ENCODE data around the gene AK2. TPM values are rescaled to one million over a fixed set of nuclear protein-coding genes. Genes with fewer than 3 reads are reported as not detected.

Gene AK2
- total RNA-seq, 1 experiment from 2014 or later, result 213 TPM

DNA sequence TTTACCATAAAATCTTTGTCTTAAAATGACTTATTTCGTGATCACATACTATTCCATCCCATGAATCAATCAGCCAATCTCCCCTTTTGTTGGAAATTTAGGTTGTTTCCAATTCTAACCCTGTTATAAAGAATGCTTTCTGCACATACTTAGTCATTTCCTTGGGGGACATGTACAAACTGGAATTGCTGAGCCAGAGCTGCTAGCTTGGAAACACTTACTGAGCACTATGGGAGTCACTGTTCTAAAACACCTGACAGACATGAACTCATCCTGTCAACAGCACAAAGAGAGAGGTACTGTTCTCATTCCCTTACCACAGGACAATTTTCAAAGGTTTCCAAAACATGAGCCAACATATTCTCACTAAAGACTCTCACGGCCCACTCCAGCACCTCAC, 32.1 kb downstream of the AK2 start:
- H3K27ac ChIP-seq (ENCODE audit: low read length), result peak overlapping the region; percentile 28; the same call in 1 of the 2 replicates
- intact Hi-C loops (cut with micrococcal nuclease), result loop anchor here (5.0 kb wide), 1 partner anchor 42 kb away; the partner anchor contains the start of gene RNF19B

DNA sequence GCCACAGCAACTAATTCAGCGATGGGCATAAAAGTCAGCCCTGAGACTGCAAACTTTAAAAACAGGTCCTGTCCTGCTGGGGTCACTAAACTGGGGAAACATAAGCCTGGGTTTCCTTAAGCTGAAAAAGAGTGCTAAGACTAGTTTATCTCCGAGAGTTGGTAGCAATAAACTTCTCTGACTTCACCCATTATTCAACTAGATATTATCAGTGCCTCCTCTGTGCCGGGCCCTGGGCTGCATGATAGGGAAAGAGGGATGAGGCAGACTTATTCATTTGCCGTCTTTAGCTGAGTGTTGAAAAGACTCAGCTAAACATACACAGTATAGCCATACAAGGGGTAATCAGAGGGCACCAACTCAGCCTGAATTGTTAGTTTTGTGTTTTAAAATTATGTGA, 33.0 kb downstream of the AK2 start:
- no peak for DNase-seq
- peaks cover 42% of the 10 kb centered on the region for H3K4me1 ChIP-seq (ENCODE audit: insufficient read depth, low read length)
- no peaks in the 10 kb centered on the region for H3K27me3 ChIP-seq (ENCODE audit: low read length)
- H3K9me2 ChIP-seq (replicated peaks; ENCODE audit: low read length), result no peaks in the 10 kb centered on the region
- H3K4me3 ChIP-seq (ENCODE audit: low read length), result no peak overlapping the region
- intact Hi-C loops (cut with micrococcal nuclease), result no loop called here
- no peaks in the 10 kb centered on the region for H3K9me3 ChIP-seq (ENCODE audit: low read length)
- ChIA-PET CTCF (interaction anchor here (0.6 kb wide), 1 partner anchor 15 kb away, joined by 3 read pairs; no protein-coding TSS in a partner anchor), POLR2A (ENCODE audit: unreplicated experiment) (interaction anchor here (0.7 kb wide), 1 partner anchor 81 kb away, joined by 6 read pairs; no protein-coding TSS in a partner anchor)
- H3K4me2 ChIP-seq (ENCODE audit: low read length), result no peak overlapping the region
- no peak for ATAC-seq
- no peak for TF ChIP-seq EZH2 (IDR thresholded peaks at IDR 0.05; ENCODE audit: low read length, unreplicated experiment)
- TF ChIP-seq, protein P1, sequence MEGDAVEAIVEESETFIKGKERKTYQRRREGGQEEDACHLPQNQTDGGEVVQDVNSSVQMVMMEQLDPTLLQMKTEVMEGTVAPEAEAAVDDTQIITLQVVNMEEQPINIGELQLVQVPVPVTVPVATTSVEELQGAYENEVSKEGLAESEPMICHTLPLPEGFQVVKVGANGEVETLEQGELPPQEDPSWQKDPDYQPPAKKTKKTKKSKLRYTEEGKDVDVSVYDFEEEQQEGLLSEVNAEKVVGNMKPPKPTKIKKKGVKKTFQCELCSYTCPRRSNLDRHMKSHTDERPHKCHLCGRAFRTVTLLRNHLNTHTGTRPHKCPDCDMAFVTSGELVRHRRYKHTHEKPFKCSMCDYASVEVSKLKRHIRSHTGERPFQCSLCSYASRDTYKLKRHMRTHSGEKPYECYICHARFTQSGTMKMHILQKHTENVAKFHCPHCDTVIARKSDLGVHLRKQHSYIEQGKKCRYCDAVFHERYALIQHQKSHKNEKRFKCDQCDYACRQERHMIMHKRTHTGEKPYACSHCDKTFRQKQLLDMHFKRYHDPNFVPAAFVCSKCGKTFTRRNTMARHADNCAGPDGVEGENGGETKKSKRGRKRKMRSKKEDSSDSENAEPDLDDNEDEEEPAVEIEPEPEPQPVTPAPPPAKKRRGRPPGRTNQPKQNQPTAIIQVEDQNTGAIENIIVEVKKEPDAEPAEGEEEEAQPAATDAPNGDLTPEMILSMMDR (conservative IDR thresholded peaks at IDR 0.05; ENCODE audit: low read depth, low read length), result no peak
- no peak for TF ChIP-seq EZH2phosphoT487 (IDR thresholded peaks at IDR 0.05; ENCODE audit: borderline replicate concordance, low read length)
- H3K9ac ChIP-seq (ENCODE audit: low read length), result no peak overlapping the region
- H3K79me2 ChIP-seq (ENCODE audit: low read length), result 0 out of 2 replicates have a peak, but pooled peaks cover 4% of the 10 kb centered on the region
- peaks cover 8% of the 10 kb centered on the region for H3K36me3 ChIP-seq (ENCODE audit: low read depth, low read length)
- BruUV-seq (replicated peaks), result no TSS peak
- no peak overlapping the region for H2AFZ ChIP-seq (ENCODE audit: low read length)
- H3F3A ChIP-seq (ENCODE audit: low read length, unreplicated experiment), result peaks cover 3% of the 10 kb centered on the region
- H4K20me1 ChIP-seq (ENCODE audit: low read length), result no peaks in the 10 kb centered on the region; the same call in 1 of the 2 replicates
- H3K27ac ChIP-seq (ENCODE audit: low read length), result no peak overlapping the region

More for the DNA sequence above, 32.1 kb downstream of the AK2 start:
- H3K4me3 ChIP-seq (ENCODE audit: low read length), result no peak overlapping the region
- no peaks in the 10 kb centered on the region for H3K9me2 ChIP-seq (replicated peaks; ENCODE audit: low read length)
- ATAC-seq (no peak), DNase-seq (peak; percentile 41)
- BruUV-seq (replicated peaks), result no TSS peak
- H3K9me3 ChIP-seq (ENCODE audit: low read length), result no peaks in the 10 kb centered on the region
- peaks cover 11% of the 10 kb centered on the region for H3F3A ChIP-seq (ENCODE audit: low read length, unreplicated experiment)
- H4K20me1 ChIP-seq (ENCODE audit: low read length), result no peaks in the 10 kb centered on the region; the same call in 1 of the 2 replicates
- 0 out of 2 replicates have a peak, but pooled peaks cover 4% of the 10 kb centered on the region for H3K79me2 ChIP-seq (ENCODE audit: low read length)
- H3K4me1 ChIP-seq (ENCODE audit: insufficient read depth, low read length), result peaks cover 51% of the 10 kb centered on the region
- no peak overlapping the region for H2AFZ ChIP-seq (ENCODE audit: low read length)
- TF ChIP-seq EZH2phosphoT487 (IDR thresholded peaks at IDR 0.05; ENCODE audit: borderline replicate concordance, low read length) (no peak), EZH2 (IDR thresholded peaks at IDR 0.05; ENCODE audit: low read length, unreplicated experiment) (no peak)
- TF ChIP-seq, protein P1 (conservative IDR thresholded peaks at IDR 0.05; ENCODE audit: low read depth, low read length), result no peak
- H3K27me3 ChIP-seq (ENCODE audit: low read length), result no peaks in the 10 kb centered on the region
- no peak overlapping the region for H3K4me2 ChIP-seq (ENCODE audit: low read length)
- ChIA-PET POLR2A (ENCODE audit: unreplicated experiment) (no interaction called here), CTCF (no interaction called here)
- H3K36me3 ChIP-seq (ENCODE audit: low read depth, low read length), result peaks cover 13% of the 10 kb centered on the region
- H3K9ac ChIP-seq (ENCODE audit: low read length), result no peak overlapping the region

DNA sequence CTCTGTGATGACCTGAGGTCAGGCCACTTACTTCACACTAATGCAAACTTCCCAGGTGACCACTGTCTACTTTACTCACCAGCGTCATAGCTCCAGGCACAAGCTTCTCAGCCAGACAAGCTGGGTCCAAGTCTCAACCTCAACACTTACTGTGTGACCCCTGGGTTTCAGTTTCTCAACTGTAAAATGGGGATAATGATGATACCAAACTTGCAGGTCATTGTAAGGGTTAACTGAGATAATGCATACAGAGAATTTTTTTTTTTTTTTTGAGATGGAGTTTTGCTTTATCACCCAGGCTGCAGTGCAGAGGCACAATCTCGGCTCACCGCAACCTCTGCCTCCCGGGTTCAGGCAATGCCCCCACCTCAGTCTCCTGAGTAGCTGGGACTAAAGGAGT, 34.7 kb downstream of the AK2 start:
- Histone ChIP-seq H3K4me2 (ENCODE audit: low read length) (no peak overlapping the region), H3K36me3 (ENCODE audit: low read depth, low read length) (no peaks in the 10 kb centered on the region), H3K9ac (ENCODE audit: low read length) (no peak overlapping the region), H4K20me1 (ENCODE audit: low read length) (no peaks in the 10 kb centered on the region; the same call in 1 of the 2 replicates), H2AFZ (ENCODE audit: low read length) (no peak overlapping the region), H3K27me3 (ENCODE audit: low read length) (no peaks in the 10 kb centered on the region), H3K27ac (ENCODE audit: low read length) (no peak overlapping the region), H3K4me3 (ENCODE audit: low read length) (no peak overlapping the region), H3F3A (ENCODE audit: low read length, unreplicated experiment) (no peaks in the 10 kb centered on the region), H3K9me3 (ENCODE audit: low read length) (no peaks in the 10 kb centered on the region), H3K9me2 (replicated peaks; ENCODE audit: low read length) (no peaks in the 10 kb centered on the region), H3K4me1 (ENCODE audit: insufficient read depth, low read length) (peaks cover 26% of the 10 kb centered on the region), H3K79me2 (ENCODE audit: low read length) (0 out of 2 replicates have a peak, but pooled peaks cover 4% of the 10 kb centered on the region)
- ChIA-PET CTCF (interaction anchor here (1.5 kb wide), 1 partner anchor 48 kb away, joined by 6 read pairs; no protein-coding TSS in a partner anchor), POLR2A (ENCODE audit: unreplicated experiment) (interaction anchor here (0.6 to 0.7 kb wide), 2 partner anchors 10 to 48 kb away, joined by 3 read pairs; no protein-coding TSS in a partner anchor)
- intact Hi-C loops (cut with micrococcal nuclease), result no loop called here
- no TSS peak for BruUV-seq (replicated peaks)
- TF ChIP-seq, protein P1 (conservative IDR thresholded peaks at IDR 0.05; ENCODE audit: low read depth, low read length), result no peak
- TF ChIP-seq EZH2 (IDR thresholded peaks at IDR 0.05; ENCODE audit: low read length, unreplicated experiment) (no peak), EZH2phosphoT487 (IDR thresholded peaks at IDR 0.05; ENCODE audit: borderline replicate concordance, low read length) (no peak)
- no peak for ATAC-seq
- no peak for DNase-seq

Measured in PC-3 (cell line).